Central memory CD8-positive, alpha-beta T cell (primary cell): ENCODE data around the gene STK17B.
"Not testable (repeated sequence)": the region's sequence is repeated elsewhere in the genome, so short reads cannot be mapped to it uniquely, and the experiment has no call there.

Experiments
- ATAC-seq: fragments of 150-1000 bp; cut with Tn5 transposase; replicated peaks from 2 replicates; pipeline ENCODE4 v1.10.0; 2022; ENCODE audit warnings: mild to moderate bottlenecking, moderate FRiP score, moderate number of reproducible peaks; ENCODE audit not compliant: poor library complexity, severe bottlenecking; ENCODE audit errors: extremely low read depth
- DNase-seq, 2 donors: peaks; one replicate each; pipeline ENCODE4 v3.0.0; 2021; ENCODE audit warnings: low spot score in 2 of 2
- H3K27ac Mint-ChIP-seq: one replicate; pipeline ENCODE4 v1.8.0; 2022; ENCODE audit warnings: low read depth, mild to moderate bottlenecking, moderate library complexity, mixed read lengths
- H3K27me3 Mint-ChIP-seq: one replicate; pipeline ENCODE4 v1.8.0; 2022; ENCODE audit warnings: mixed read lengths
- H3K36me3 Mint-ChIP-seq: one replicate; pipeline ENCODE4 v1.8.0; 2022; ENCODE audit warnings: mild to moderate bottlenecking, moderate library complexity, mixed read lengths; ENCODE audit not compliant: insufficient read depth
- H3K4me1 Mint-ChIP-seq: one replicate; pipeline ENCODE4 v1.8.0; 2022; ENCODE audit warnings: mixed read lengths
- H3K4me3 Mint-ChIP-seq: one replicate; pipeline ENCODE4 v1.8.0; 2022; ENCODE audit warnings: mild to moderate bottlenecking, moderate library complexity, mixed read lengths
- H3K9me3 Mint-ChIP-seq: one replicate; pipeline ENCODE4 v1.8.0; 2022; ENCODE audit warnings: mixed read lengths

The STK17B gene

DNA sequence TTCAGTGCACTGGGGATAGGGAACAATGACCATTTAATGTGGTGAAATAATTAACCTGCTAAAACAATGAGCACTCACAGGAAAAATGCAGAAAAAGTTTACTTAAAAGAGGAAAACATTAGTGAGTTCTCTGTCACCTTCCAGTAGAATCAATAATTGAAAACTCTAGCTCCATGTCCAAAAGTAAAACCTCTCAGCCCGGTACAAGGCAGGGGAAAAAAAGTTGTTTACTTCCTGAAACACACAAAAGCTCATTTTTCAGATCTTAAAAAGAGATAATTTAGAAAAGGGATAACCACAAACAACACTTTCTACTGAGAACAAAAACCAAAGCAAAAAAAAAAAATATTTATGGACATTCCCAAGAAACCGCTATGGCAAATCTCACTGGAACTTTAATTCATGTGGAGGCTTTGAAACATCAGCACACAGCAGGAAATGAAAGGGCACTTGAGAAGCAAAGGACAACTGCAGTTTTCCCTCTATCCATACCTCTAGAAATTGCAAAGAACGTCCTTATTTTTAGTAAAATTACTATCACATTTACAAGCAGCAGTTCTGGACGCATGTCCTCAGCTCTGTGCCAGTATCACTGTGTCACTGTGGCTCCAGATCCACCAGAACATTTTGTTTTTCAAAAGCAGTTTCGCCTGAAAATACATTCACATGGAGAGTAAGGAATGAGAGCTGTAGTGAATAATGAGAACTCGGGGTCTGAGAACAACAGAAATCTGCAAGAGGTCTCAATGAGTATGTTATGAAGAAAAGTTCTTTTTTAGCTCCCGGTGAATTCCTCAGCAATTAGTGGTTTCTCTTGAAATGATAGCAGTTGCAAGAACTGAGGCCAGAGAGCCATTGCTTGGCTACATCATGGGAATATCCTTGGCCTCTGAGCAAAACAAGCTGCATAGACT, 58.1 kb downstream of the STK17B start:
- Mint-ChIP-seq H3K27me3 (no peaks in the 10 kb centered on the region), H3K4me1 (no peaks in the 10 kb centered on the region), H3K36me3 (no peaks in the 10 kb centered on the region), H3K4me3 (no peak overlapping the region), H3K9me3 (no peaks in the 10 kb centered on the region), H3K27ac (no peak overlapping the region)
- ATAC-seq, result no peak
- no peak for DNase-seq

DNA sequence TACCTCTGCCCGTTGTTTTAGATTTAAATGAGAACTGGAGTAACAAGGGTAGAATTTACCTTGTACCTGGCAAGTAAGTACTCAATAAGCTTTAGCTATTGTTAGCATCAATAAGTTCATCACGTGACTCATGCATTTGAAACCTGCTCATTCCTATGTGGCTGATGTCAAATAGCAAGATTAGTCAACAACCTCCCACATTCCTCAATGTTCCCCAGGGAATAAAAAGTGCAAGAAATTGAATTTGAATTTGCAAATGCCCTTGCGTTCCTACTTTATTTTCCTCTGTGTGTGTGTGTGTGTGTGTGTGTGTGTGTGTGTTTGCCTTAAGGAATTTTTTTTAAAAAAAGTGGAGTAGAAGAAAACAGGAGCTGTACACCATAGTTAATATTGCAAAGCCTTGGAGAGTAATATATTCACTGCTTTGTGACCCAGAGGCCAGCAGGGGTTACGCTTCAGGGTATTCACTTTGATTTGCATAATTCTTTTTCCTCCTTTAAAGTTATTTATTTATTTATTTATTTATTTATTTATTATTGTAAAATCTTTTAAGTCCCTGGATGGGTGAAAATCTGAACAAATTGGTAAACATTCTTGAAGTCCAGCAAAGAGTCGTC, 58.9 kb downstream of the STK17B start:
- ATAC-seq, result no peak
- DNase-seq, result no peak
- Mint-ChIP-seq H3K4me1 (no peaks in the 10 kb centered on the region), H3K36me3 (no peaks in the 10 kb centered on the region), H3K9me3 (no peaks in the 10 kb centered on the region), H3K4me3 (no peak overlapping the region), H3K27ac (no peak overlapping the region), H3K27me3 (no peaks in the 10 kb centered on the region)

- no peaks in the 10 kb centered on the region for H3K9me3 Mint-ChIP-seq
- DNase-seq (no peak), ATAC-seq (no peak)
- no peaks in the 10 kb centered on the region for H3K27me3 Mint-ChIP-seq
- no peak overlapping the region for H3K27ac Mint-ChIP-seq
- H3K36me3 Mint-ChIP-seq, result no peaks in the 10 kb centered on the region
- no peaks in the 10 kb centered on the region for H3K4me1 Mint-ChIP-seq
- no peak overlapping the region for H3K4me3 Mint-ChIP-seq
Measured at GRCh38 chr2:196108604-196109003, 62.8 kb downstream of the STK17B start.

DNA sequence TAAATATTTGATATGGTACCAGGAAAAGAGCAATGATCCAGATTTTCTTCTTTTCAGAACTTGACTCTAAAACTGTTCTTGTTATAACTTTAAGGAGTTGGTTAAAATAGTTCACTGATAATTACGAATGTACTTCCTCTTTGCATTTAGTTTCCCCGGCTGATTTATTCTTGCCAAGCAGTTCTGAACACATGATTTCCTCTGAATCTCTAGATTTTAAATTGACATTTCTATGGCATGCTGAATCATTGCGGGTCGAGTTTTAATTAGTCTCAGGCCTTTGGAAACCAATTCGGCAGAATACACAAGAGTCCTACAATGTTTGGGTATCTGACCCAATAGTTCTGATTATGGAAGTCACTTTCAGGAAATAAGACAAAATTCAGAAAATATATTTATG, 65.4 kb downstream of the STK17B start:
- H3K4me3 Mint-ChIP-seq, result no peak overlapping the region
- H3K9me3 Mint-ChIP-seq, result no peaks in the 10 kb centered on the region

GRCh38 chr2:196104066-196104465, 67.3 kb downstream of the STK17B start:
- Mint-ChIP-seq H3K9me3 (no peaks in the 10 kb centered on the region), H3K4me1 (peaks cover 19% of the 10 kb centered on the region), H3K27ac (no peak overlapping the region), H3K27me3 (no peaks in the 10 kb centered on the region), H3K36me3 (no peaks in the 10 kb centered on the region), H3K4me3 (no peak overlapping the region)
- DNase-seq, result no peak
- ATAC-seq, result no peak

More for the DNA sequence above, 65.4 kb downstream of the STK17B start:
- Mint-ChIP-seq H3K4me1 (peaks cover 15% of the 10 kb centered on the region), H3K27ac (no peak overlapping the region), H3K27me3 (no peaks in the 10 kb centered on the region), H3K36me3 (no peaks in the 10 kb centered on the region)
- DNase-seq (no peak), ATAC-seq (no peak)

DNA sequence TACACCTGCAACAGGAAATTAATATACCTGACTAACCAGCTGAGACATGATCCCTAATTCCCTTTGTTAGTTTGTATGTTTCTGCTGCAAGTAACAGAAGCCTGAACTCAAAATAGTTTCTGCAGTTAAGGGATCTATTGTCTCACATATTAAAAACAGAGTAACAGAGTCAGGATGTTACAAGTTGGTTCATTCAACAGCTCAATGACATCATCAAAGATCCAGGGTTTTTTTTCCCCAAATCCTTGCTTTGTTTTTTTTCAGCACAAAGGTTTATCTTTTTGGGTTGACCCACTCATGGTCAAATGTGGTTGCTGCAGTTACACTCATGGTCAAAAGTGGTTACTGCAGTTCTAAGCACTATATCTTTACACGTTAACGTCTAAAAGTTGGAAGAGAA, 67.8 kb downstream of the STK17B start:
- ATAC-seq (no peak), DNase-seq (no peak)
- Mint-ChIP-seq H3K27me3 (no peaks in the 10 kb centered on the region), H3K4me3 (no peak overlapping the region), H3K4me1 (peaks cover 19% of the 10 kb centered on the region), H3K27ac (no peak overlapping the region), H3K9me3 (no peaks in the 10 kb centered on the region), H3K36me3 (no peaks in the 10 kb centered on the region)

GRCh38 chr2:196101325-196101991, 69.9 kb downstream of the STK17B start:
- Mint-ChIP-seq H3K27me3 (no peaks in the 10 kb centered on the region), H3K4me1 (peaks cover 19% of the 10 kb centered on the region), H3K9me3 (no peaks in the 10 kb centered on the region), H3K4me3 (no peak overlapping the region), H3K36me3 (no peaks in the 10 kb centered on the region), H3K27ac (no peak overlapping the region)
- no peak for ATAC-seq
- no peak for DNase-seq

GRCh38 chr2:196099916-196100315, 71.5 kb downstream of the STK17B start:
- ATAC-seq (no peak), DNase-seq (no peak)
- Mint-ChIP-seq H3K4me1 (peaks cover 19% of the 10 kb centered on the region), H3K36me3 (no peaks in the 10 kb centered on the region), H3K27ac (no peak overlapping the region), H3K4me3 (no peak overlapping the region), H3K27me3 (no peaks in the 10 kb centered on the region), H3K9me3 (no peaks in the 10 kb centered on the region)

- H3K27ac Mint-ChIP-seq, result no peak overlapping the region
- peaks cover 19% of the 10 kb centered on the region for H3K4me1 Mint-ChIP-seq
- DNase-seq (no peak), ATAC-seq (no peak)
- no peaks in the 10 kb centered on the region for H3K36me3 Mint-ChIP-seq
- H3K4me3 Mint-ChIP-seq, result no peak overlapping the region
- no peaks in the 10 kb centered on the region for H3K9me3 Mint-ChIP-seq
- no peaks in the 10 kb centered on the region for H3K27me3 Mint-ChIP-seq
Measured at GRCh38 chr2:196097864-196098660, 73.3 kb downstream of the STK17B start.

GRCh38 chr2:196096982-196097745, 74.2 kb downstream of the STK17B start:
- peaks cover 14% of the 10 kb centered on the region for H3K4me1 Mint-ChIP-seq
- ATAC-seq (no peak), DNase-seq (no peak)
- H3K36me3 Mint-ChIP-seq, result no peaks in the 10 kb centered on the region
- no peaks in the 10 kb centered on the region for H3K27me3 Mint-ChIP-seq
- no peaks in the 10 kb centered on the region for H3K9me3 Mint-ChIP-seq
- H3K27ac Mint-ChIP-seq, result no peak overlapping the region
- H3K4me3 Mint-ChIP-seq, result no peak overlapping the region

DNA sequence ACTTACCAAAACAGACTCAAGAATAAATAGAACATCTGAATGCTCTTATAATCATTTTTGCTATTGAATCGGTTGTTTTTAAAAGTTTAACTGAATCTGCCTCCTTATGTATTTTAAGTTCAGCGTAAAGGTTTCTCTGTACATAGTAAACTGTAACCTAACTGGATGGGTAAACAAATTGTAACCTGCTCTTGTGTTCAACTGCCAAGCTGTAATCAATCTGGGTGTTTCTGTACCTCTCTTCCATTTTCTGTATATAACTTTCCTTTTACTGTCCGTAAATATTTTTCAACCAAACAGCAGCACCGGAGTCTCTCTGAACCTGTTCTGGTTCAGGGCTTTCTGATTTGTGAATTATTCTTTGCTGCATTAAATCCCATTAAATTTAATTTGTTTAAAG, 75.1 kb downstream of the STK17B start:
- no peak overlapping the region for H3K27ac Mint-ChIP-seq
- H3K36me3 Mint-ChIP-seq, result no peaks in the 10 kb centered on the region
- H3K4me1 Mint-ChIP-seq, result peaks cover 7% of the 10 kb centered on the region
- no peak overlapping the region for H3K4me3 Mint-ChIP-seq
- no peaks in the 10 kb centered on the region for H3K27me3 Mint-ChIP-seq
- ATAC-seq, result no peak
- DNase-seq, result no peak
- H3K9me3 Mint-ChIP-seq, result no peaks in the 10 kb centered on the region

DNA sequence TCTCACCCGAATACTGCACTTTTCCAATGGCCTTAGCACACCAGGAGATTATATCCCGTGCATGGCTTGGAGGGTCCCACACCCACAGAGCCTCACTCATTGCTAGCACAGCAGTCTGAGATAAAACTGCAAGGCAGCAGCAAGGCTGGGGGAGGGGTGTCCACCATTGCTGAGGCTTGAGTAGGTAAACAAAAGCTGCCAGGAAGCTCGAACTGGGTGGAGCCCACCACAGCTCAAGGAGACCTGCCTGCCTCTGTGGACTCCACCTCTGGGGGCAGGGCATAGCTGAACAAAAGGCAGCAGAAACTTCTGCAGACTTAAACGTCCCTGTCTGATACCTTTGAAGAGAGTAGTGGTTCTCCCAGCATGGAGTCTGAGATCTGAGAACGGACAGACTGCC, 81.9 kb downstream of the STK17B start:
- H3K4me3 Mint-ChIP-seq, DNase-seq, H3K36me3 Mint-ChIP-seq, ATAC-seq, H3K9me3 Mint-ChIP-seq, H3K27ac Mint-ChIP-seq, H3K27me3 Mint-ChIP-seq: not testable (repeated sequence)
- H3K4me1 Mint-ChIP-seq, result peaks cover 20% of the 10 kb centered on the region
